Measurements from ENCODE around the gene NEK9.

GRCh38 chr14:75101491-75101890, 25.4 kb downstream of the NEK9 start:
- no peak for TF ChIP-seq CTCF (IDR thresholded peaks at IDR 0.05)
- no peak for TF ChIP-seq POLR2A (IDR thresholded peaks at IDR 0.05)
